ENCODE measurements around the gene TNIP3.

Gene TNIP3

GRCh38 chr4:121140716-121141460, 23.2 kb downstream of the TNIP3 start:
- Histone ChIP-seq H3K36me3 (ENCODE audit: control insufficient read depth in 2 of 2, insufficient read depth in 2 of 2, low read length in 2 of 2) (no peaks in the 10 kb centered on the region), H3K4me3 (ENCODE audit: low read length in 2 of 2) (no peak overlapping the region), H3K27ac (ENCODE audit: low read depth in 2 of 2, low read length in 2 of 2) (no peak overlapping the region), H3K9me3 (ENCODE audit: control insufficient read depth in 2 of 2, low read length in 2 of 2) (no peaks in the 10 kb centered on the region), H3K27me3 (ENCODE audit: control insufficient read depth in 2 of 2, insufficient read depth in 2 of 2, low read length in 2 of 2) (no peaks in the 10 kb centered on the region), H3K9ac (ENCODE audit: low read depth in 1 of 2, low read length in 2 of 2) (no peak overlapping the region), H3K4me1 (ENCODE audit: control insufficient read depth in 2 of 2, insufficient read depth in 2 of 2, low read length in 2 of 2) (no peaks in the 10 kb centered on the region)

GRCh38 chr4:121139533-121140222, 24.4 kb downstream of the TNIP3 start:
- Histone ChIP-seq H3K9ac (ENCODE audit: low read depth in 1 of 2, low read length in 2 of 2) (no peak overlapping the region), H3K4me3 (ENCODE audit: low read length in 2 of 2) (no peak overlapping the region), H3K27ac (ENCODE audit: low read depth in 2 of 2, low read length in 2 of 2) (no peak overlapping the region), H3K4me1 (ENCODE audit: control insufficient read depth in 2 of 2, insufficient read depth in 2 of 2, low read length in 2 of 2) (no peaks in the 10 kb centered on the region), H3K9me3 (ENCODE audit: control insufficient read depth in 2 of 2, low read length in 2 of 2) (no peaks in the 10 kb centered on the region), H3K36me3 (ENCODE audit: control insufficient read depth in 2 of 2, insufficient read depth in 2 of 2, low read length in 2 of 2) (no peaks in the 10 kb centered on the region), H3K27me3 (ENCODE audit: control insufficient read depth in 2 of 2, insufficient read depth in 2 of 2, low read length in 2 of 2) (no peaks in the 10 kb centered on the region)

GRCh38 chr4:121138039-121138825, 25.9 kb downstream of the TNIP3 start:
- no peaks in the 10 kb centered on the region for H3K27me3 ChIP-seq (ENCODE audit: control insufficient read depth in 2 of 2, insufficient read depth in 2 of 2, low read length in 2 of 2)
- no peaks in the 10 kb centered on the region for H3K4me1 ChIP-seq (ENCODE audit: control insufficient read depth in 2 of 2, insufficient read depth in 2 of 2, low read length in 2 of 2)
- no peak overlapping the region for H3K27ac ChIP-seq (ENCODE audit: low read depth in 2 of 2, low read length in 2 of 2)
- no peaks in the 10 kb centered on the region for H3K36me3 ChIP-seq (ENCODE audit: control insufficient read depth in 2 of 2, insufficient read depth in 2 of 2, low read length in 2 of 2)
- H3K9ac ChIP-seq (ENCODE audit: low read depth in 1 of 2, low read length in 2 of 2): no peak overlapping the region
- H3K9me3 ChIP-seq (ENCODE audit: control insufficient read depth in 2 of 2, low read length in 2 of 2): no peaks in the 10 kb centered on the region
- H3K4me3 ChIP-seq (ENCODE audit: low read length in 2 of 2): no peak overlapping the region

GRCh38 chr4:121130326-121130660, 33.8 kb downstream of the TNIP3 start:
- Histone ChIP-seq H3K4me3 (ENCODE audit: low read length in 2 of 2) (no peak overlapping the region), H3K9me3 (ENCODE audit: control insufficient read depth in 2 of 2, low read length in 2 of 2) (no peaks in the 10 kb centered on the region), H3K4me1 (ENCODE audit: control insufficient read depth in 2 of 2, insufficient read depth in 2 of 2, low read length in 2 of 2) (no peaks in the 10 kb centered on the region), H3K36me3 (ENCODE audit: control insufficient read depth in 2 of 2, insufficient read depth in 2 of 2, low read length in 2 of 2) (no peaks in the 10 kb centered on the region), H3K27me3 (ENCODE audit: control insufficient read depth in 2 of 2, insufficient read depth in 2 of 2, low read length in 2 of 2) (no peaks in the 10 kb centered on the region), H3K9ac (ENCODE audit: low read depth in 1 of 2, low read length in 2 of 2) (no peak overlapping the region), H3K27ac (ENCODE audit: low read depth in 2 of 2, low read length in 2 of 2) (no peak overlapping the region)

GRCh38 chr4:121129606-121130325, 34.4 kb downstream of the TNIP3 start:
- H3K4me1 ChIP-seq (ENCODE audit: control insufficient read depth in 2 of 2, insufficient read depth in 2 of 2, low read length in 2 of 2): no peaks in the 10 kb centered on the region

GRCh38 chr4:121127100-121127499, 37.0 kb downstream of the TNIP3 start:
- H3K9ac ChIP-seq (ENCODE audit: low read depth in 1 of 2, low read length in 2 of 2): no peak overlapping the region
- no peak overlapping the region for H3K27ac ChIP-seq (ENCODE audit: low read depth in 2 of 2, low read length in 2 of 2)
- no peaks in the 10 kb centered on the region for H3K36me3 ChIP-seq (ENCODE audit: control insufficient read depth in 2 of 2, insufficient read depth in 2 of 2, low read length in 2 of 2)
- no peaks in the 10 kb centered on the region for H3K4me1 ChIP-seq (ENCODE audit: control insufficient read depth in 2 of 2, insufficient read depth in 2 of 2, low read length in 2 of 2)
- no peaks in the 10 kb centered on the region for H3K9me3 ChIP-seq (ENCODE audit: control insufficient read depth in 2 of 2, low read length in 2 of 2)
- no peaks in the 10 kb centered on the region for H3K27me3 ChIP-seq (ENCODE audit: control insufficient read depth in 2 of 2, insufficient read depth in 2 of 2, low read length in 2 of 2)
- H3K4me3 ChIP-seq (ENCODE audit: low read length in 2 of 2): no peak overlapping the region

More at GRCh38 chr4:121129606-121130325, 34.4 kb downstream of the TNIP3 start:
- no peaks in the 10 kb centered on the region for H3K27me3 ChIP-seq (ENCODE audit: control insufficient read depth in 2 of 2, insufficient read depth in 2 of 2, low read length in 2 of 2)
- H3K9me3 ChIP-seq (ENCODE audit: control insufficient read depth in 2 of 2, low read length in 2 of 2): no peaks in the 10 kb centered on the region
- no peak overlapping the region for H3K4me3 ChIP-seq (ENCODE audit: low read length in 2 of 2)
- H3K27ac ChIP-seq (ENCODE audit: low read depth in 2 of 2, low read length in 2 of 2): no peak overlapping the region
- no peak overlapping the region for H3K9ac ChIP-seq (ENCODE audit: low read depth in 1 of 2, low read length in 2 of 2)
- H3K36me3 ChIP-seq (ENCODE audit: control insufficient read depth in 2 of 2, insufficient read depth in 2 of 2, low read length in 2 of 2): no peaks in the 10 kb centered on the region

- no peak overlapping the region for H3K27ac ChIP-seq (ENCODE audit: low read depth in 2 of 2, low read length in 2 of 2)
- H3K36me3 ChIP-seq (ENCODE audit: control insufficient read depth in 2 of 2, insufficient read depth in 2 of 2, low read length in 2 of 2): no peaks in the 10 kb centered on the region
- H3K4me3 ChIP-seq (ENCODE audit: low read length in 2 of 2): no peak overlapping the region
- H3K27me3 ChIP-seq (ENCODE audit: control insufficient read depth in 2 of 2, insufficient read depth in 2 of 2, low read length in 2 of 2): no peaks in the 10 kb centered on the region
- H3K4me1 ChIP-seq (ENCODE audit: control insufficient read depth in 2 of 2, insufficient read depth in 2 of 2, low read length in 2 of 2): no peaks in the 10 kb centered on the region
- no peak overlapping the region for H3K9ac ChIP-seq (ENCODE audit: low read depth in 1 of 2, low read length in 2 of 2)
- H3K9me3 ChIP-seq (ENCODE audit: control insufficient read depth in 2 of 2, low read length in 2 of 2): no peaks in the 10 kb centered on the region
These were observed 37.6 kb downstream of the TNIP3 start for GRCh38 chr4:121126449-121127006.

DNA sequence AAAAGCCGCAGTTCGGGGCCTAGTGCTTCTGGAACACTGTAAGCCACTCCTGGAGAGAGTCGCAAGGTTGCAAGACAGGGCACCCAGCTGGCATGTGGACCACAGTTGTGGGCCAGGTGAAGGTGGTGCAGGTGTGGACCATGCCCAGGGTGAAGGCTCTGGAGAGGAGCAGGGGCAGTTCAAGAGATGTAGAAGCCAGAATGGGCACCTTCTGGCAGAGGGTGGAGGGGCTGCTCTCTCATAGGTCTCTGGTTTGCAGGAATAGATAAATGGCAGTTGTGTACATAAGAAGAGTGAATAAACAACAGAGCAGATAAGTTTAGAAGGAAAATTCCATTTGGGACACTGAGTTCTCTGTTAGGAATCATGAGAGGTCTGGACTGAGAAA, 38.6 kb downstream of the TNIP3 start:
- H3K4me1 ChIP-seq (ENCODE audit: control insufficient read depth in 2 of 2, insufficient read depth in 2 of 2, low read length in 2 of 2): no peaks in the 10 kb centered on the region
- no peak overlapping the region for H3K9ac ChIP-seq (ENCODE audit: low read depth in 1 of 2, low read length in 2 of 2)
- no peaks in the 10 kb centered on the region for H3K27me3 ChIP-seq (ENCODE audit: control insufficient read depth in 2 of 2, insufficient read depth in 2 of 2, low read length in 2 of 2)

DNA sequence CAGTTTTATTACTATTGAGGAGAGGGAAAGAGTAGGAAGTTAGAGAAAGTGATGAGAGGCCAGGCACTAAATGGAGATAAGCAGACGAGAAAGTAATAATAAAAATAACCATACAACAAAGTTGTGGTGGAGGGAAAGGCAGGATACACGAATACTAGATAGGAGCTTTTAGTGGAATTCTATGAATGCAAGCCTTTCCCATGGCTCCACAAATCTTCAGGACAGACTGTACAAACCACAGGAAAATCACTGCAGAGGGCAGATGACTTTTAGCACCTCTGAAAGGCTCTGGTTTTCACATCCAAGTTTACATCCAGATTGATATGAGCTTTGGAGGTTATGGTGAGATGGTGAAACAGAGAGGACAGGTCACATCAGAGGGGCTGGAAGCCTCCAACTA, 41.5 kb downstream of the TNIP3 start:
- Histone ChIP-seq H3K9ac (ENCODE audit: low read depth in 1 of 2, low read length in 2 of 2) (no peak overlapping the region), H3K4me1 (ENCODE audit: control insufficient read depth in 2 of 2, insufficient read depth in 2 of 2, low read length in 2 of 2) (no peaks in the 10 kb centered on the region), H3K27me3 (ENCODE audit: control insufficient read depth in 2 of 2, insufficient read depth in 2 of 2, low read length in 2 of 2) (no peaks in the 10 kb centered on the region), H3K36me3 (ENCODE audit: control insufficient read depth in 2 of 2, insufficient read depth in 2 of 2, low read length in 2 of 2) (no peaks in the 10 kb centered on the region), H3K4me3 (ENCODE audit: low read length in 2 of 2) (no peak overlapping the region), H3K27ac (ENCODE audit: low read depth in 2 of 2, low read length in 2 of 2) (no peak overlapping the region), H3K9me3 (ENCODE audit: control insufficient read depth in 2 of 2, low read length in 2 of 2) (no peaks in the 10 kb centered on the region)

More for the DNA sequence above, 38.6 kb downstream of the TNIP3 start:
- H3K27ac ChIP-seq (ENCODE audit: low read depth in 2 of 2, low read length in 2 of 2): no peak overlapping the region
- H3K4me3 ChIP-seq (ENCODE audit: low read length in 2 of 2): no peak overlapping the region
- H3K9me3 ChIP-seq (ENCODE audit: control insufficient read depth in 2 of 2, low read length in 2 of 2): no peaks in the 10 kb centered on the region
- H3K36me3 ChIP-seq (ENCODE audit: control insufficient read depth in 2 of 2, insufficient read depth in 2 of 2, low read length in 2 of 2): no peaks in the 10 kb centered on the region

Measured in mucosa of rectum (tissue), 2 donors.